Cardiac fibroblast (primary cell): ENCODE results near the gene NOP56.

Experiments
- DNase-seq, 2 donors: peaks; one replicate each; pipeline versions ENCODE4 v3.0.0 to v3.0.0-alpha.2; 2010; ENCODE audit warnings: low read depth in 2 of 2
- H3K4me3 ChIP-seq, 2 donors: replicated peaks in 1 of 2; 1 replicate in 1 of 2; 2 replicates in 1 of 2; pipeline ENCODE4 v1.5.1; 2011; ENCODE audit warnings: low read depth in 2 of 2, low read length in 2 of 2, mild to moderate bottlenecking in 2 of 2, moderate library complexity in 1 of 2
- CTCF ChIP-seq: IDR thresholded peaks from one replicate; pipeline ENCODE4 v1.5.1; 2011; ENCODE audit warnings: low read depth, mild to moderate bottlenecking, low read length, inconsistent platforms

Gene NOP56

DNA sequence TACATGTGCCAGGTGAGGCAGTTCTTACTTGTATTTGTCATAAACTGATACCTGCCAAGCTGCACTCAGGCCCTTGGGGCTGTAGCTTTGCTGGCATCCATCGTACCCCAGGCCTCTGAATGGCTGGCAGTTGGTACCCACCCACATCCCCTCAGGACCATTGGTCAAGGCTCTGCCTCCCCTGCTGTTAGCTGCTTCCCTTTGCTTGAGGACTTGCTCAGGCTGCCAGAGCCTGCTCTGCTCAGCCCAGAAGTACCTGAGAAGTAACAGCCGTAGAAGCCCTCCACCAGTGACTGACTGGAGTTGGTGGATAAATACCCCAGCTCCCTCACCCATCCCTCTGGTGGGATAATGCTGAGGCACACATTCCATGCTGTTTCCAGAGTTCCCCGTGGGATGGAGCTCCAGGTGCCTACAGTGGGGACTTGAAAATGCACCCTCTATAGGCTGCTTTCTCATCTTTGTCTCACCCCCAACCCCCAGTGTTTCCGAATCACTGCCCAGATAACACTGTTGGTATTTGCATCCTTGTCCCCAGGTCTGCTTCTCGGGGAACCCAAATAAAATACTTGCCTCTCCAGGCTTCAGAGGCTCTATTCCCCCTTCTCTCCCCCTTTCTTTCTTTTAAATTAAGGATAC, 47.5 kb downstream of the NOP56 start:
- no peak for DNase-seq
- no peak for TF ChIP-seq CTCF
- no peak overlapping the region for H3K4me3 ChIP-seq

GRCh38 chr20:2700913-2701620, 48.6 kb downstream of the NOP56 start:
- no peak for TF ChIP-seq CTCF
- no peak overlapping the region for H3K4me3 ChIP-seq
- no peak for DNase-seq

GRCh38 chr20:2701671-2702081, 49.2 kb downstream of the NOP56 start:
- no peak for TF ChIP-seq CTCF
- no peak overlapping the region for H3K4me3 ChIP-seq
- no peak for DNase-seq

GRCh38 chr20:2703716-2704475, 51.5 kb downstream of the NOP56 start:
- no peak for DNase-seq
- TF ChIP-seq CTCF: no peak
- H3K4me3 ChIP-seq: no peak overlapping the region

DNA sequence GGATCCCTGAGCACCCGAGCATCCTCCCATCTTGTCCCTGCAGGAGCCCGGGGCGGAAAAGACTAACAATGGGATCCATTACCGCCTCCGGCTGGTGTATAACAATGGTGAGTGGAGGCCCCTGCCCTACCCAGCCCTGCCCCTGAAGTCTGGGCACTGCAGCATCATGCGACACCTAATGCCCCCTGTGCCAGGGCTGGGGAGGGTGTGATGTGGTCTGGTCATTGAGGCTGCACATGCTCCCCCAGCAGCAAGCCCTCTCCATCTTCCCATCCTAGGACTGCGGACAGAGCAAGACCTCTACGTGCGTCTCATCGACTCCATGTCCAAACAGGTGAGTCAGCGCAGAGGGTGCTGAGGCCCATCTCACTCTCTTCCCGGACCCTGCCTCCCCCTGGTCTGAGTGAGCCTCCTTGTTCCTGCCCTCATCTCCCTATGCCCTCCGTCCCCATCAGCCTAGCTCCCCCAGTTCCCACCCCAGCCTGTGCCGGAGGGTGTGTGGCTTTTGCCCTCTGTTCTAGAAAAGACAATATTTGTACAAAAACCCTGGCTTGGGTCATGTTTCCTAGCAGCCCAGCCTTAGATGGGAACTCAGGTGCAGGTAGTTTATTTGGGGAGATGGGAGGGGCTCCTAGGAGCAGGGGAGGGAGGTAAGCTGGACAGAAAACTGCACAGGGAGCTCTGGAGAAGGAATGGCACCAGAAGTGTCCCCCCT, 53.7 kb downstream of the NOP56 start:
- no peak for TF ChIP-seq CTCF
- no peak overlapping the region for H3K4me3 ChIP-seq
- no peak for DNase-seq

- no peak for TF ChIP-seq CTCF
- no peak overlapping the region for H3K4me3 ChIP-seq
- no peak for DNase-seq
Measured at GRCh38 chr20:2706688-2707352, 54.4 kb downstream of the NOP56 start.
